GM11168 (cell line): Measurements from ENCODE around the gene GPR152.
"Not testable (repeated sequence)": the region's sequence is repeated elsewhere in the genome, so short reads cannot be mapped to it uniquely, and the experiment has no call there.

ENCODE experiments used
- in situ Hi-C: fragments of 300-500 bp; cut with MboI; formaldehyde crosslinking; loops from one replicate; pipeline ENCODE4 v1.12.0; 2022; ENCODE audit warnings: low sequenced_read_pairs; ENCODE audit not compliant: unreplicated experiment

GPR152 gene

GRCh38 chr11:67431346-67432249 lies 20.9 kb downstream of the GPR152 start:
- in situ Hi-C loops: no loop called here

GRCh38 chr11:67429722-67430121 lies 22.8 kb downstream of the GPR152 start:
- in situ Hi-C loops: no loop called here

GRCh38 chr11:67429038-67429668 lies 23.4 kb downstream of the GPR152 start:
- in situ Hi-C loops: no loop called here

- in situ Hi-C loops: no loop called here
These were observed 24.2 kb downstream of the GPR152 start, which contains the start of gene RPS6KB2 for GRCh38 chr11:67428052-67429001. RPS6KB2 (plus strand) TSS chr11:67428494; CDS start chr11:67428546, 52 bp downstream.

- in situ Hi-C loops: not testable (repeated sequence)
These were observed 25.1 kb downstream of the GPR152 start for GRCh38 chr11:67427364-67427859.

GRCh38 chr11:67423891-67424613 lies 28.5 kb downstream of the GPR152 start:
- in situ Hi-C loops: no loop called here

DNA sequence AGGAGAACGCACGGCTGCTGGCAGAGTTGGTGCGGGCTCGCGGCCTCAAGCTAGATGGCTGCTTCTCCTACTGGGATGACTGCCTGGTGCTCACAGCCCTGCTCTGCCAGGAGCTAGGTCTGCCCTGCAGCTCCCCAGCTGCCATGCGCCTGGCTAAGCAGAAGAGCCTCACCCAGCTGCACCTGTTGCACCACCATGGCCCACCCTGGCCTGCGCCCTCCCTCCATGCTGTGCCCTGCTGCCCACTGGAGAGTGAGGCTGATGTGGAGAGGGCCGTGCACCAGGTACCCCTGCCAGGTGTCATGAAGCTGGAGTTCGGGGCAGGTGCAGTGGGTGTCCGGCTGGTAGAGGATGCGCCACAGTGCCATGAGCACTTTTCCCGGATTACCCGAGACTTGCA lies 29.1 kb downstream of the GPR152 start:
- in situ Hi-C loops: no loop called here

DNA sequence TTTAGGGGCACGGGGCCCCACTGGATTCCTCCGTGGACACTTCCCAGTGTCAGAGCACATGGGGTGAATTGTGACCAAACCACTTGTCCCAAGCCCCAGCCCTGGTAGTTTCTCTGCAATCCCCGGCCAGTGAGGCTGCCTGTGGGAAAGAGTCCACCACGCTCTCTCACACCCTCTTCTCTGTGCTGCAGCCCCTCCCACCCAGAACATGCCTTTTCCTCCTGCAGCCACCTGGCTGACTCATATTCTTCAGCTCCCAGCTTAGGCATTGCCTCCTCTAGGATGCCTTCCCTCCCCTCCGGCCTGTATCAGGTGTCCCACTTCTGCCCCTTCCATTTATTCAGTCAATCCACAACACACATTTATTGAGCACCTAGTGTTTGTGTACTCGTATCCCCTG lies 29.6 kb downstream of the GPR152 start:
- in situ Hi-C loops: no loop called here

- in situ Hi-C loops: no loop called here
These were observed 31.0 kb downstream of the GPR152 start for GRCh38 chr11:67421430-67422031.

DNA sequence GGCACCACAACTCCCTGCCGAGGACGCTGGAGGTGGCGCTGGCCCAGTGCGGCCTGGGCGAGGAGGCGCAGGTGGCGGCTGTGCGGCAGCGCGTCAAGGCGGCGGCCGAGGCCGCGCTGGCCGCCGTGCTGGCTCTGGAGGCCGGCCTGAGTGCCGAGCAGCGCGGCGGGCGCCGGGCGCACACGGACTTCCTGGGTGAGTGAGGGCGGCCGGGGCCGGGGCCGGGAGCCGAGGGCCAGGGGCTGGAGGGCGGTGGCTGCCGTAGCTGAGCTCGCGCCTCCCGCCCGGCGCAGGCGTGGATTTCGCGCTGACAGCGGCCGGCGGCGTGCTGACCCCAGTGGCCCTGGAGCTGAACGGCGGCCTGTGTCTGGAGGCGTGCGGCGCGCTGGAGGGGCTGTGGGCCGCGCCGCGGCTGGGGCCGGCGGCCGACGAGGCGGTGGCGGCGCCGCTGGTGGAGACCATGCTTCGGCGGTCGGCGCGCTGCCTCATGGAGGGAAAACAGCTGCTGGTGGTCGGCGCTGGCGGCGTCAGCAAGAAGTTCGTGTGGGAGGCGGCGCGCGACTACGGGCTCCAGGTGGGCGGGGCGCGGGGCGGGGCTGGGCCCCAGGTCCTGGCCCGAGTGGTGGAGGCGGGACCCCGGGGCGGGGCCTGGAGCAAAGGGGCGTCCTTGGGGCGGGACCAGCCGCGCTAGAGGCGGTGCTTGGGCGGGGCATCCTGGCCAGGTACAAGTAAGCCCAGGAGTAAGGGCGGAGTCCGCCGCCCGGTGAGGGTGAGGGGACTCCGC lies 31.7 kb downstream of the GPR152 start:
- in situ Hi-C loops: no loop called here

DNA sequence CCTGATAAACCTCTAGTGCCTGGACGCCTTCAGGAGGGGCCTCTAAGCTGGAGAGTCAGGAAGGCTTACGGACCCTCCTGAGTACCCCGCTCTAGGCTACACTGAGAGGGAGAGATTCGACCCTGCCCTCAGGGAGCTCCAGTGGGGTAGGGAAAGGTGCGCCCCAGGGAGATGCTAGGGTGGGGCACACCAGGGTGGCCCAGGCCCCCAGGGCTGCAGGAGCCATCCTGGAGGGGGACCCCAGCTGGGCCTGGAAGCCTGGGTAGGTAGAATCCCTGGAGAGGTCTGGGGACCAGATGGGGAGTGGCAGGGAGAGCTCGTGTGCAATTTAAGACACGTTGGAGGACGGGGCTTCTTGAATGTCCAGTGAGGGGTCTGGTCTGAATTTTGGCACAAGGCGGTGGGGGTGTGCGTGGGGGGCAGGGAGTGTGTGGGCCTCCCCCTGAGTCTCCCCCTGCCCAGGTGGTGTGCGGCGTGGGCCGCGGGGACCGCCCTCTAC lies 32.3 kb downstream of the GPR152 start:
- in situ Hi-C loops: no loop called here

- in situ Hi-C loops: no loop called here
These were observed 33.0 kb downstream of the GPR152 start for GRCh38 chr11:67419325-67420049.

GRCh38 chr11:67418476-67419281 lies 33.9 kb downstream of the GPR152 start:
- in situ Hi-C loops: no loop called here

DNA sequence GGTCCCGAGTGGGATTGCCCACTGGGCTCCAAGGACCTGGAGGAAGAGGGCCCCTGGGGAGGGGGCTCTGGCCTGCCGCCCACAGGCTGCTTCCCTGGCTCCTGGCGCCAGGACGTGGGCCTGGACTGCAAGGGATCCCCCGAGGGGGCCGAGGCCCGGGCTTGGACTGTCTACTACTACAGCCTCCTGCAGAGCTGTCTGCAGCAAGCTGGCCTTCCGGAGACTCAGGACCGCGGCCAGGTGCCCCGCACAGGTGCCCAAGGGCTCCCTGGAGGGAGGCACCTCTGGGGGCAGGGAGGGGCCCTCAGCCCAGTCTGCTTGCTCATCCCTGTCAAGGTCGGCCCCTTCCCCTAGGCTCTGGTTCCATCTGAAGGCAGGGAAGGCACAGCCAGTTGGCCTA lies 35.1 kb downstream of the GPR152 start:
- in situ Hi-C loops: no loop called here

- in situ Hi-C loops: no loop called here
These were observed 35.9 kb downstream of the GPR152 start for GRCh38 chr11:67416416-67417335.
